Transverse colon (tissue), 4 donors: ENCODE measurements around the gene SHC1. TPM values are rescaled to one million over a fixed set of nuclear protein-coding genes. Genes with fewer than 3 reads are reported as not detected.

Experiments used
- DNase-seq: peaks from one replicate; pipeline ENCODE4 v3.0.0-alpha.2; 2019
- H3K27ac ChIP-seq, 4 donors: fragments of 200-600 bp; sonication (generic); 2 replicates each; pipeline ENCODE4 v1.5.1; 2016 to 2018; ENCODE audit warnings: inconsistent platforms in 4 of 4
- H3K27me3 ChIP-seq: fragments of 200-600 bp; sonication (generic); 2 replicates; pipeline ENCODE4 v1.5.1; 2017; ENCODE audit warnings: inconsistent platforms
- H3K36me3 ChIP-seq, 4 donors: fragments of 200-600 bp; sonication (generic); 2 replicates each; pipeline ENCODE4 v1.5.1; 2017 to 2019; ENCODE audit warnings: inconsistent platforms in 4 of 4
- H3K4me1 ChIP-seq, 4 donors: fragments of 200-600 bp; sonication (generic); 2 replicates each; pipeline ENCODE4 v1.5.1; 2017 to 2020; ENCODE audit warnings: inconsistent platforms in 4 of 4
- H3K4me3 ChIP-seq, 4 donors: fragments of 200-600 bp; sonication (generic); 1 replicate in 1 of 4; 2 replicates in 3 of 4; pipeline versions ENCODE4 v1.5.1 to v1.6.1; 2017 to 2019; ENCODE audit warnings: inconsistent platforms in 4 of 4
- H3K9me3 ChIP-seq, 2 donors: fragments of 200-600 bp; sonication (generic); 2 replicates each; pipeline ENCODE4 v1.5.1; 2017 to 2019; ENCODE audit warnings: inconsistent platforms in 2 of 2
- CTCF ChIP-seq, 5 experiments: fragments of 200-600 bp in 3 of 5; fragments of 450-650 bp in 2 of 5; sonication (generic) in 3 of 5; IDR thresholded peaks; 1 replicate in 2 of 5; 2 replicates in 3 of 5; pipeline ENCODE4 v1.5.1; 2016 to 2017; ENCODE audit warnings: antibody characterized with exemption in 5 of 5, inconsistent platforms in 3 of 5, mild to moderate bottlenecking in 2 of 5, moderate library complexity in 1 of 5
- EP300 ChIP-seq: sonication (generic); formaldehyde crosslinking; IDR thresholded peaks from one replicate; pipeline ENCODE4 v1.6.1; 2017; ENCODE audit warnings: antibody characterized with exemption, low read depth
- POLR2A ChIP-seq: fragments of 450-650 bp; IDR thresholded peaks from one replicate; pipeline ENCODE4 v1.6.1; 2016; ENCODE audit warnings: antibody characterized with exemption, mild to moderate bottlenecking, moderate library complexity
- POLR2AphosphoS5 ChIP-seq, 3 donors: sonication (generic); formaldehyde crosslinking; IDR thresholded peaks; one replicate each; pipeline ENCODE4 v1.6.1; 2016; ENCODE audit warnings: antibody characterized with exemption in 3 of 3
- WGBS, 2 donors: methylation state at CpG; one replicate each; pipeline ENCODE4 v1.1.5; 2018; ENCODE audit warnings: low coverage in 1 of 2; 5-methylcytosine and 5-hydroxymethylcytosine counted together
- in situ Hi-C, 4 donors: fragments of 200-750 bp; cut with MboI; loops; one replicate each; pipeline versions ENCODE4 v1.15.0 to v1.15.1; 2017; ENCODE audit warnings: low sequenced_read_pairs in 3 of 4, low pct_ligation_motif_present in 1 of 4, low pct_unique_long_range_greater_than_20kb in 1 of 4
- intact Hi-C: fragments of 100-400 bp; cut with DNase I; formaldehyde crosslinking; loops from one replicate; pipeline ENCODE4 v1.15.1; 2023; ENCODE audit warnings: low total_unique reads
- total RNA-seq, 4 donors: library from RNA; depleted of rRNA; stranded (reverse); fragments of >200 nt; gene quantifications; one replicate each; pipeline ENCODE4 v1.1.0, GENCODE V29; 2016

SHC1 gene
- total RNA-seq, 4 donors from 2014 or later: 71.1 to 149 (median 92.0) TPM

- 45% methylated on average over 27 of the region's 27 CpGs; no CpG with 5 or more reads in 1 of the 2 donors for WGBS, 2 donors
- Histone ChIP-seq H3K27me3 (no peaks in the 10 kb centered on the region), H3K4me1 (peaks cover 10 to 43% (median 25%) of the 10 kb centered on the region in 4 donors), H3K9me3 (no peaks in the 10 kb centered on the region), H3K36me3 (no peaks in the 10 kb centered on the region), H3K27ac (peak overlapping the region; percentile 92 to 97 (median 96)), H3K4me3 (peak overlapping the region; percentile 43 to 59 (median 50))
- intact Hi-C loops: no loop called here
- in situ Hi-C loops: no loop called here
- TF ChIP-seq EP300 (no peak), POLR2AphosphoS5 (IDR thresholded peaks at IDR 0.05) (no peak), CTCF (IDR thresholded peaks at IDR 0.05) (no peak), POLR2A (no peak)
- DNase-seq: no peak
Measured at GRCh38 chr1:154935749-154936554, 34.6 kb downstream of the SHC1 start.

GRCh38 chr1:154934358-154934948 lies 36.1 kb downstream of the SHC1 start:
- Histone ChIP-seq H3K27ac (no peak overlapping the region), H3K36me3 (no peaks in the 10 kb centered on the region), H3K9me3 (no peaks in the 10 kb centered on the region), H3K27me3 (no peaks in the 10 kb centered on the region), H3K4me1 (peaks cover 10 to 39% (median 23%) of the 10 kb centered on the region in 4 donors), H3K4me3 (no peak overlapping the region)
- TF ChIP-seq POLR2A (no peak), CTCF (IDR thresholded peaks at IDR 0.05) (no peak), POLR2AphosphoS5 (IDR thresholded peaks at IDR 0.05) (no peak), EP300 (no peak)
- no peak for DNase-seq
- WGBS, 2 donors: 98 to 100% methylated on average over 1 to 5 of the region's 5 CpGs
- in situ Hi-C loops: no loop called here
- intact Hi-C loops: no loop called here

- Histone ChIP-seq H3K9me3 (no peaks in the 10 kb centered on the region), H3K4me3 (no peak overlapping the region), H3K36me3 (peaks cover 0 to 4% (median 2%) of the 10 kb centered on the region in 4 donors), H3K27ac (peak overlapping the region; percentile 78 to 85 (median 82)), H3K4me1 (peaks cover 0 to 29% (median 14%) of the 10 kb centered on the region in 4 donors), H3K27me3 (no peaks in the 10 kb centered on the region)
- intact Hi-C loops: no loop called here
- TF ChIP-seq EP300 (no peak), POLR2AphosphoS5 (IDR thresholded peaks at IDR 0.05) (peak; percentile 80 to 91 (median 82)), POLR2A (peak; percentile 84), CTCF (IDR thresholded peaks at IDR 0.05) (no peak)
- WGBS, 2 donors: 13 to 64% methylated on average over 2 to 8 of the region's 11 CpGs
- in situ Hi-C loops: no loop called here
- peak; percentile 93 for DNase-seq
Measured at GRCh38 chr1:154931940-154932487, 38.5 kb downstream of the SHC1 start.

- DNase-seq: no peak
- H3K4me3 ChIP-seq: no peak overlapping the region
- H3K9me3 ChIP-seq: no peaks in the 10 kb centered on the region
- 92 to 95% methylated on average over 8 to 13 of the region's 13 CpGs for WGBS, 2 donors
- peaks cover 0 to 25% (median 4%) of the 10 kb centered on the region in 4 donors for H3K36me3 ChIP-seq
- intact Hi-C loops: no loop called here
- in situ Hi-C loops: no loop called here
- no peaks in the 10 kb centered on the region for H3K27me3 ChIP-seq
- TF ChIP-seq POLR2A: no peak
- TF ChIP-seq POLR2AphosphoS5 (IDR thresholded peaks at IDR 0.05): no peak
- H3K27ac ChIP-seq: no peak overlapping the region
- no peaks in the 10 kb centered on the region for H3K4me1 ChIP-seq
Measured at GRCh38 chr1:154926201-154926600, 44.3 kb downstream of the SHC1 start.
